Measurements from ENCODE around the gene MAP3K15.

- TF ChIP-seq POLR2A (IDR thresholded peaks at IDR 0.05) (no peak), CTCF (IDR thresholded peaks at IDR 0.05) (no peak)
Measured at GRCh38 chrX:19440713-19441112, 74.6 kb downstream of the MAP3K15 start.
